LoVo (cell line): Measurements from ENCODE around the gene FBXO21.
"Not testable (repeated sequence)": the region's sequence is repeated elsewhere in the genome, so short reads cannot be mapped to it uniquely, and the experiment has no call there.

ENCODE experiments used
- DNase-seq: peaks from one replicate; pipeline ENCODE4 v3.0.0-alpha.2; 2016; ENCODE audit warnings: low spot score

Gene FBXO21

DNA sequence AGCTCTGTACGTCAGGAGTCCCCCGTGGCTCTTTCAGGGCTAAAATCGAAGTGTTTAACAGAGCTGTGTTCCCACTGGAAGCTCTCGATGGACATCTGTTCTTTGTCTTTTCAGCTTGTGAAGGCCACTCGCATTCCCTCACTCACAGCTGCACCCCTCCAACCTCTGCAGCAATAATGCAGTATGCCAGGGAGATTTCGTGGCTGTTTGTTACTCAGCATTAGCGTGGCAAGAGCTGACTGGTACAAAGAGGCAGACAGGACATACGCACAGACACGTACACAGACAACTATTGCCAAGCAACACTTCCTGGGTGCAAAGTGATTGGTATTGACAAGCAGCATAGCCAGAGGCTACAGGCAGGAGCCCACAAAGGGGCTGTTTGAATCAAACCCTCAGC is 11.8 kb upstream of the FBXO21 start:
- DNase-seq: no peak

- not testable (repeated sequence) for DNase-seq
Observed at GRCh38 chr12:117199956-117200744, 9.9 kb upstream of the FBXO21 start.

DNA sequence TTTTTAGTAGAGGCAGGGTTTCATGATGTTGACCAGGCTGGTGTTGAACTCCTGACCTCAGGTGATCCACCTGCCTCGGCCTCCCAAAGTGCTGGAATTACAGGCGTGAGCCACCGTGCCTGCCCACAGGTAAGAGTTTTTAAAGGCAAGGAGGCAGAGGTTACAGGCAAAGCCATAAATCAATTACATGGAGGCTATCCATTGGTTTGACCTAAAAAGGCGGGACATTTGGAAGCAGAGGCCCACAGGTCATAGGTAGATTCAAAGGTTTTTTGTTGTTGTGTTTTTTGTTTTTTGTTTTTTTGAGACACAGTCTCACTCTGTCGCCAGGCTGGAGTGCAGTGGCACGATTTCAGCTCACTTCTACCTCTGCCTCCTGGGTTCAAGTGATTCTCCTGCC is 6.1 kb upstream of the FBXO21 start:
- DNase-seq: not testable (repeated sequence)

- peak; percentile 56 for DNase-seq
Observed at GRCh38 chr12:117195027-117195426, 4.8 kb upstream of the FBXO21 start.

DNA sequence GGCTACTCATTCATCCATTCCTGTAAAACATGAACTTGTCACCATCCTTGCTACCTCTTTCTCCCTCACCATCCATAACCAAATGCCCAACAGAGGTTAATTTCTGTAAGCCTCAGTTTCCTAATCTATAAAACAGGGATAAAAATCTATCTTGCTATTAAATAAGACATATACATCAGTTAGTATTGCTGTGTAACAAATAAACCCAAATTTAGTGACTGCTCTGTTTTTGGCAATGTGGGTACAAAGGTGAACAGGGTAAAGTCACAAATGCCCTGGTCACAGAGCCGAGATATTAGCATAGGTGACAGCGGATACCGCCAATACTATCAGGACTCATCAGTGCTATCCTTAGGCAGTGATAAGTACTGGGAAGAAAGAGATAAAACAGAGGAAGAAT is 3.6 kb upstream of the FBXO21 start:
- DNase-seq: no peak

- not testable (repeated sequence) for DNase-seq
Observed at GRCh38 chr12:117192581-117192980, 2.3 kb upstream of the FBXO21 start.

- no peak for DNase-seq
Observed at GRCh38 chr12:117192057-117192456, 1.8 kb upstream of the FBXO21 start.

DNA sequence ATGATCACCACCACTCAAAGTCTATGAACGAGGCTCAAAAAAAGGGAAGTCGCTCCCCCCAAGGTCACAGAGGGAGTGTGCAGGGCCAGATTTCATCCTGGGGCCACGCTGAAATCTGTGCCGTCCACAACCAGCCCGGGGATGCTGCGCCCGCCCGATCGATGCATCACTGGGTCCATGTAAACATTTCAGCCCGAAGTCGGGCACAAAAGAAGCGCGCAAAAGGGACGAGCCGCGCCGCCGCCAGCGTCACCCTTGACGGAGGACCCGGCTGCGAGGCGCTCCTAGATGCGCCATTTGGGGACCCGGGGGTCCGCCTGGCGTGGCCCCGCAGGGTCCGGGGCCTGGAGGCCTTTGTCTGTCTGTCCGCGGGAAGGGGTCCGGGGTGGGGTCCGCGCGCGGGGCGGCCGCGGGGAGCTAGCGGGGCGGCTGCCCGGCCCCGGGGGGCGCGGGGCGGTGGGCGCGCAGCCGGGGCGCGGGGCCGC is 503 bp downstream of the FBXO21 start:
- no peak for DNase-seq

GRCh38 chr12:117188961-117189724 is 1.1 kb downstream of the FBXO21 start:
- no peak for DNase-seq

GRCh38 chr12:117188121-117188665 is 2.1 kb downstream of the FBXO21 start:
- DNase-seq: no peak

- no peak for DNase-seq
Observed at GRCh38 chr12:117187421-117187820, 2.8 kb downstream of the FBXO21 start.

GRCh38 chr12:117182866-117183265 is 7.4 kb downstream of the FBXO21 start:
- DNase-seq: no peak

DNA sequence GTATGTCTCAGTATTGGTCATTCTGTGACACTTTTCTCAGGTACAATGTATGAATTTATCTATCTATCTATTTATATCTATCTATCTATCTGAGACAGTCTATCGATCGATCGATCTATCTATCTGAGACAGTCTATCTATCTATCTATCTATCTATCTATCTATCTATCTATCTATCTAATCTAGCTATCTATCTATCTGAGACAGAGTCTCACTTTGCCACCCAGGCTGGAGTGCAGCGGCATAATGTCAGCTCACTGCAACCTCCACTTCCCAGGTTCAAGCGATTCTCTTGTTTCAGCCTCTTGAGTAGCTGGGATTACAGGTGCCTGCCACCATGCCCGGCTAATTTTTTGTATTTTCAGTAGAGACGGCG is 8.8 kb downstream of the FBXO21 start:
- DNase-seq: not testable (repeated sequence)

DNA sequence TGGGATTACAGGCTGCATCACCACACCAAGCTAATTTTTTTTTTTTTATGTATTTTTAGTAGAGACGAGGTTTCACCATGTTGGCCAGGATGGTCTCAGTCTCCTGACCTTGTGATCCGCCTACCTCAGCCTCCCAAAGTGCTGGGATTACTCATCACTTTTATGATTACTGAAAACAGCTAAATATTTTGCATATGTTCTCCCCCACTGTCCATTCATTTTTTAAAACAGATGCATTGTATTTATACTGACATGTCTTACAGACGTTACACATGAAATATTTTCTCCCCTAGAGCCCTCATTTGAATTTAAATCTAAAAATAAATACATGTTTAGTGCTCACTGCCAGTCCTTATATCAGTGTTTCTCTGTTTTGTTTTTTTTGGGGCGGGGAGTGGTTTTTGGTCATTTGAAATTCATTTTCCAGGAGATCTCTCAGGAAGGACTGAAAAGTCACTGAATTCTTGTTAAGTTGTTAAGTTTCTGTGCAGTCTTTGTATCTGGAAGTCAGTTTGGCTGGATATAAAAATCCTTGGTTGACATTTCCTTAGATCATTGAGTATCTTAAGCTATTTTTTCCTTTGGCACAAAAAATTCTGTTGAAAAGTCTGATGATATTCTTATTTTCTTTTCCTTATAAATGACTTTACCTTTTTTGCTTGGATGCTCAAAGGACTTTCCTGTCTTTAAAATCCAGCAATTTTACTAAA is 9.4 kb downstream of the FBXO21 start:
- DNase-seq: no peak

DNA sequence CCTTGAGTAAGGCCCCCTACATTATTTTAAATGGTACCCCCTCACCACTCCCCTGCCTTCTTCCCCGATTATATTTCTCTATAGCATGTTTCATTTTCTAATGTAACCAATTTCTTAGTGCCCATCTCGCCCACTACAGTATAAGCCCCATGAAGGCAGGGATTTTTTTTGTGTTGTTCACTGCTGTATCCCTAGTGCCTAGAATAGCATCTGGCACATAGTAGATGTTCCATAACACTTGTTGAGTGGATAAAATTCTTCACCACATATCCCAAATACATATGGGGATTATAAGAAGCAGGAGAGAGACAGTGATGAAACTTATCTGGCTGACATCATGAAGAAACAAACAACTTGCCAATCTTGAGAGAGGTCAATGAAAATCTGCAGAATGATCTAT is 11.5 kb downstream of the FBXO21 start:
- DNase-seq: no peak

- no peak for DNase-seq
Observed at GRCh38 chr12:117178301-117178700, 12.0 kb downstream of the FBXO21 start.

DNA sequence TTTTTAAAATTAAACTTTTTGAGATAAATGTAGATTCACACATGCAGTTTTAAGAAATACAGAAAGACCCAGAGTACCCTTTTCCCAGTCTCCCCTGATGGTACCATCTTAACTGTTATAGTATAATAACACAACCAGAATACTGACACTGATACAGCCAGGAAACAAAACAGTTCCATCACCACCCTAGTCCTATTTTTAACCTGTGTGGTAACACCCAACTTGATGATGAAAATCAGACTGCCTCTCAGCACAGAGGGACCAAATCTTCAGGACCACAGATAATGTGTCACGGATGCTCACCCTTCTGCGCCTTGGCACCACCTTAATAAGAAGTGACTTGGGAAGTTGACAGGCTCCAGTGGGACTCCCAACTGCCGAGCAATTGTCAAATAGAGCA is 18.1 kb downstream of the FBXO21 start:
- no peak for DNase-seq

- no peak for DNase-seq
Observed at GRCh38 chr12:117171499-117172162, 18.6 kb downstream of the FBXO21 start.

DNA sequence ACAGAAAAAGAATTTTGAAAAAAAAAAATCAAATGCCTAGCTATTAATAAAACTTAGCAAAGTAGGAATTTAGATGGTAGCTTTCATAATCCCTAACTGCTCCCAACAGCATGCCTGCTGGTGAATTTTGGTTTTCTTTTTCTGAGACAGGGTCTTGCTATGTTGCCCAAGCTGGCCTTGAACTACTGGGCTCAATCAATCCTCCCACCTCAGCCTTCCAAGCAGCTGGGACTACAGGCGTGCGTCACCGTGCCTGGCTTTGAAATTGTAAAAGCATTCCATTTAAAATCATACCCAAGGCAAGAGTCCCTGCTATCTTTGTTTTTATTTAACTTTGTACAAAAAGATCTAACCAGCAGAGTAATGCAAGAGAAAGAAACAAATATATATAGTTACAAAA is 20.7 kb downstream of the FBXO21 start:
- DNase-seq: no peak

- no peak for DNase-seq
Observed at GRCh38 chr12:117168976-117169375, 21.3 kb downstream of the FBXO21 start.

- DNase-seq: no peak
Observed at GRCh38 chr12:117167769-117168168, 22.5 kb downstream of the FBXO21 start.

GRCh38 chr12:117166107-117166506 is 24.2 kb downstream of the FBXO21 start:
- DNase-seq: no peak
